Stimulated activated CD8-positive, alpha-beta memory T cell treated with anti-CD3 and anti-CD28 coated beads, Interleukin-15, amount 100 ng/mL, for 24 hours (primary cell): ENCODE data around the gene HLA-G.

ENCODE experiments used
- DNase-seq: peaks from one replicate; pipeline ENCODE4 v3.0.0-alpha.2; 2020; ENCODE audit warnings: low read depth

HLA-G gene

DNA sequence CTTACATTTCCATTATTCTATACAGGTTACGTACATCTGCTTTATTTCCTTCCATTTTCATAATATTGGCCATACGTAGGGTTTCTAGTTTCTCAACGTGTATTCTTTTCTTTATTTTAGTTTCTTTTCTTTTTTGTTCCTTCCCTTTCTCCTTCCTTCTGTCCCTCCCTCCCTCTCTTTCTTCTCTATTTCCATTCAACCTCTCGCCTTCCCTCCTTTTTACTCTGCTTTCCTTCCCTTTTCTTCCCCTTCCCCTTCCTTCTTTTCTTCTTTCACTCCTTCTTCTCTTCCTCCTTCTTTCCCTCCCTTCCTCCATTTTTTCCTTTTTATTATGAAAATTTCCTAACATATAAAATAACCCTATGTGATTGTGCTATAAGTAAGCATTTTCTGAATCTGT lies 8.7 kb upstream of the HLA-G start:
- DNase-seq = no peak

DNA sequence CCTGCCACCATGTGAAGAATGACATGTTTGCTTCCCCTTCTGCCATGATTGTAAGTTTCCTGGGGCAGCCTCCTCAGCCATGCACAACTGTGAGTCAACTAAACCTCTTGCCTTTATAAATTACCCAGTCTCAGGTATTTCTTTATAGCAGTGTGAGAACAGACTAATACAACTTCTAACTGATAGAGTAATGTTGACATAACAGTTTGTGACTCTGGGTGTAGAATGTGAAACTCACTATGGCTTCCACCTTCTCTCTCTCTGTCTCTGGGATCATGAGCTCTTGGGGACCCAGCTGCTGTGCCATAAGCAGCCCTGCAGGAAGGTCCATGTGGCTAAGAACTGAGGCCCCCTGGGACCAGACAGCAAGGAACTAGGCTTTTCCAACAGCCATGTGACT lies 3.5 kb upstream of the HLA-G start:
- no peak for DNase-seq

DNA sequence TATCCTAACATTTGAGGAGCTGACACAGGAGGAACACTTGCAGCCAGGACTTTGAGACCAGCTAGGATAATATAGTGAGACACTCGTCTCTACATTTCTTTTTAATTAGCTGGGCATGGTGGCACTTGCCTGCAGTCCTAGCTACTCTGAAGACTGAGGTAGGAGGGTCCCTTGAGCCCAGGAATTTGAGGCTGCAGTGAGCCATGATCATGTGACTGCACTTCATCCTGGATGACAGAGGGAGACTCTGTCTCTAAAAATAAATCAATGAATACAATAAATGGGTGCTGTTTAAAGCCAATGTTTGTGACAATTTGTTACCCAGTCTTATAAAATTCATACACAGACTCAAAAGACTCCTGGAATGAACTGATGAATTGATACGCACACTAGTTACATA lies 1.8 kb upstream of the HLA-G start:
- no peak for DNase-seq

DNA sequence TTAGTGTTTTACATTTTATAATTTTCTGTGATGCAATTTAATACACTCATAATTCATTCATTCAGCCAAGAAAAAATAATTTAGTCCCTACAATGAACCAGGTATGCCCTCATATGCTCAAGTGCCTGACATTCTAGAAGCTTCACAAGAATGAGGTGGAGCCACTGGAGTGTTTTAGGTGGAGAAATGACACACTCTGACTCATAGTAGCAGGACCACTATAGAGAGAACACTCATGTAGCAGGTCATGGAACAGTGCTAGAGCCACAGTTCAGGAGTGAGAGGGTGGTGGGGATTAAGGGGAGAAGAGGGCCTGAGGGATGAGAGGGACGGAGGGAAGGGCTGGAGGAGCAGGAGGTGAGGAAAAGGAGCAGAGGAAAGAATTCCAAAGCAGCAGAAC lies 1.4 kb upstream of the HLA-G start:
- DNase-seq = no peak

DNA sequence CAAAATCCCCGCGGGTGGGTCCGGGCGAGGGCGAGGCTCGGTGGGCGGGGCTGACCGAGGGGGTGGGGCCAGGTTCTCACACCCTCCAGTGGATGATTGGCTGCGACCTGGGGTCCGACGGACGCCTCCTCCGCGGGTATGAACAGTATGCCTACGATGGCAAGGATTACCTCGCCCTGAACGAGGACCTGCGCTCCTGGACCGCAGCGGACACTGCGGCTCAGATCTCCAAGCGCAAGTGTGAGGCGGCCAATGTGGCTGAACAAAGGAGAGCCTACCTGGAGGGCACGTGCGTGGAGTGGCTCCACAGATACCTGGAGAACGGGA lies 809 bp downstream of the HLA-G start:
- DNase-seq = no peak

DNA sequence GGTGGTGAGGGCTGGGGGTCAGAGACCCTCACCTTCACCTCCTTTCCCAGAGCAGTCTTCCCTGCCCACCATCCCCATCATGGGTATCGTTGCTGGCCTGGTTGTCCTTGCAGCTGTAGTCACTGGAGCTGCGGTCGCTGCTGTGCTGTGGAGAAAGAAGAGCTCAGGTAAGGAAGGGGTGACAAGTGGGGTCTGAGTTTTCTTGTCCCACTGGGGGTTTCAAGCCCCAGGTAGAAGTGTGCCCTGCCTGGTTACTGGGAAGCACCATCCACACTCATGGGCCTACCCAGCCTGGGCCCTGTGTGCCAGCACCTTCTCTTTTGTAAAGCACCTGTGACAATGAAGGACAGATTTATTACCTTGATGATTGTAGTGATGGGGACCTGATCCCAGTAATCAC lies 2.1 kb downstream of the HLA-G start:
- DNase-seq = no peak

DNA sequence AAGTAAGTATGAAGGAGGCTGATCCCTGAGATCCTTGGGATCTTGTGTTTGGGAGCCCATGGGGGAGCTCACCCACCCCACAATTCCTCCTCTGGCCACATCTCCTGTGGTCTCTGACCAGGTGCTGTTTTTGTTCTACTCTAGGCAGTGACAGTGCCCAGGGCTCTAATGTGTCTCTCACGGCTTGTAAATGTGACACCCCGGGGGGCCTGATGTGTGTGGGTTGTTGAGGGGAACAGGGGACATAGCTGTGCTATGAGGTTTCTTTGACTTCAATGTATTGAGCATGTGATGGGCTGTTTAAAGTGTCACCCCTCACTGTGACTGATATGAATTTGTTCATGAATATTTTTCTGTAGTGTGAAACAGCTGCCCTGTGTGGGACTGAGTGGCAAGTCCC lies 2.8 kb downstream of the HLA-G start:
- no peak for DNase-seq

DNA sequence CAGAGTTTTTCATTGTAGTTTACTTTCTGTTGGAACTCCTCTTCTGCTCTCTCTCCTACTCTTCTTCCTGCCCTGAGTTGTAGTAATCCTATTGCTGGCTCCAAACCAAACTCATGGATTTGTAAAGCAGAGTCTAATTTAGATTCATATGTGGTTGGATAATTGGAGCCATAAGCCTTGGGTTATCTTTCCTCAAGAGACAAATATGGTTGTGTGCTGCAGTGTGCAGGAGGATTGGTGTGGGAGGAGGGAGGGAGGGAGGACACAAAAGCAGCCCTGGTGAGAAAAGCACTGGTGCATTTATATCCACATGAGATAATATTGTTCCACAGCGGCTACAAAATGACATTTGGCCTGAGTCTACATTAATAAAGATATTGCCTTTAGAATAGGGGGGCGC lies 4.2 kb downstream of the HLA-G start:
- DNase-seq = no peak

DNA sequence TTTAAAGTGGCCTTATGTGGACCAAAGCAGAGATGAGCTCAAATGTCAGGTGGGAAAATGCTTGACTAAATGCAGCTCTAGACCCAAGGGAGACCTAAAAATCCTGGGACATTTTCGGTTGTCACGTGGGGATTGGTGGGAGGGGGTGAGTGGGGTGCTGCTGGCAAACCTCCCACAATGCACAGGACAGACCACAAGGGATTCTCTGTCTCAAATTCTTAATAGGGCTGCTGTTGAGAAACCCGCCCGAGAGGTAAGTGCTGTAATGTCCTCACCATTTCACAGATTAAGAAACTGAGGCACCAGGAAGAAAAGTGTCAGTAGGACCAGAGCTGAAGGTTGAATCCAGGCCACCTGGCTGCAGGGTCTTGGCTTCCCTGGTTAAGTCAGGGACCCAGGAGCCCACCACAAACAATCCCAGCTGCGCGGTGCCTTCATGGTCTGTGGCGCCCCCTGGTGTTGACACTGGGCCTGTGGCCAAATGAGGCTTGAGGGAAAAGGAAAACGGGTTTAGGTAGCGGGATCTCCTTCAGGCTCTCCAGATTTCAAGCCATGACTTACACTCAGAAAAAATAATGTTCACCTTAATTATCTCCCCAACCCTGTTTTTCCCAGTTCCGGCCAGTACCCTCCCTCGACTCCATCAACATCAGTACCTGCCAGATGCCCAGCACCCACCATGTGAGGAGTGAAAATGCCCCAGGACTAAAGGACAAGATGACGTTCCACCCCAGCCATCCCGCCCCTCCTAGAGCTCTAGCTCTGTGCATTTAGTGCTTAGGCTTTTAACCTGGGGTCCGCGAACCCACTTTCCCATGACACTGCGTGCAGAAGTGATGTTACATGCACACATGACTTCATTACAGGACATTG lies 7.2 kb downstream of the HLA-G start:
- peak; percentile 40 for DNase-seq

DNA sequence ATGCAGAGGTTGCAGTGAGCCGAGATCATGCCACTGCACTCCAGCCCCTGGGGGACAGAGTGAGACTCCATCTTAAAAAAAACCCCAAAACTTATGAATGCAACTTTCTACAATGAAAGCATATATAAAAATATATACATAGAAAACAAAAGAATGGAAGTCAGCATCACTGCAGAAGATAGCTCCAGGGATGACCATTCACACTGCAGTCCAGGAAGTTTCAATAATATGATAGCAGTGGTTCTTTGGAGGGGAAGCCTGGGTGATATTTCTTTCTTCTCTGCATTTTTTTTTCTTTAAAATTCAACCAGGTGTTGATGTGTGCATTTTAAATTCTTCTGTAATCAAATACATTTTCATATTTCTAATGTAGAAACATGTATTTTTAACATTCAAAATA lies 12.3 kb downstream of the HLA-G start:
- no peak for DNase-seq

DNA sequence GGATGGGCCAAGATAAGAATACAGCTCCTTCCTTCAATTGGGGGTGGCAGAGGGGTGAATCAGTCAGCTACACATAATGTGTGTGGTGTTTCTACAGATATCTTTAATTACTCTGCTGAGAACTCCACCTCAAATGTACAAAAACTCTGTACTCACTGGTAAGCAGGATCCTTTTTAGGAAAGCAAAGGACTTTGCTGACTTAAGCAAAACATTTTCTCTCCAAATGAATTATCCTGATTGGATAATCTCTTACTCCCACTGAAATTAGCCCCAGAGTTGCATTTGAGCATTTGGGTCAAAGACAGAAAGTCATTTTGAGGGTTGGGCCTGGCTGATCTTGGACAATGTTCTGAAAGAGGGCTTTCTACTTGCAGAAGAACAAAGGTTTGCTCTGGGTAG lies 13.4 kb downstream of the HLA-G start:
- no peak for DNase-seq

DNA sequence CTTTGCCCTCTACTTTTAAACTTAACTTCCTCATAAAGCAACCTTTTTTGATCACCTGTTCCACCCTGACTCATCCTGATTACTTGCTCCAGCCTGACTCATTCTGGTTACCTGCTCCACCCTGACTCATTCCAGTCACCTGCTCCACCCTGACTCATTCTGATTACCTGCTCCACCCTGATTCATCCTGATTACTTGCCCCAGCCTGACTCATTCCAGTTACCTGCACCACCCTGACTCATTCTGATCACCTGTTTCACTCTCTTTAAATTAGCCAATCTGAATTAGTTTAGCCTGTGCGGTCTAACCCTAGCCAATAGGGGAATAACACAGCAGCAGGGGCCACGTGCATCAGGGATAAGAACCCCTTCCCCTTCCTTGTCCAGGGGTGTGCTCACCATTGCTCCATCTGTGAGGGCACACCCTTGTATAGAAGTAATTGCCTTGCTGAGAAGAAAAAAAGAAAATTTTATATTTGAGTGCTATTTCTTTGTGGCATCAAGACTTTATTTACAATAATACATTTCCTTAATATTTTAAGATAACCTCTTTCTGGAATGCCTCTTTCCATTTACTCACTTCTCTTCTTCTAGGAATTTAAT lies 17.9 kb downstream of the HLA-G start:
- no peak for DNase-seq

DNA sequence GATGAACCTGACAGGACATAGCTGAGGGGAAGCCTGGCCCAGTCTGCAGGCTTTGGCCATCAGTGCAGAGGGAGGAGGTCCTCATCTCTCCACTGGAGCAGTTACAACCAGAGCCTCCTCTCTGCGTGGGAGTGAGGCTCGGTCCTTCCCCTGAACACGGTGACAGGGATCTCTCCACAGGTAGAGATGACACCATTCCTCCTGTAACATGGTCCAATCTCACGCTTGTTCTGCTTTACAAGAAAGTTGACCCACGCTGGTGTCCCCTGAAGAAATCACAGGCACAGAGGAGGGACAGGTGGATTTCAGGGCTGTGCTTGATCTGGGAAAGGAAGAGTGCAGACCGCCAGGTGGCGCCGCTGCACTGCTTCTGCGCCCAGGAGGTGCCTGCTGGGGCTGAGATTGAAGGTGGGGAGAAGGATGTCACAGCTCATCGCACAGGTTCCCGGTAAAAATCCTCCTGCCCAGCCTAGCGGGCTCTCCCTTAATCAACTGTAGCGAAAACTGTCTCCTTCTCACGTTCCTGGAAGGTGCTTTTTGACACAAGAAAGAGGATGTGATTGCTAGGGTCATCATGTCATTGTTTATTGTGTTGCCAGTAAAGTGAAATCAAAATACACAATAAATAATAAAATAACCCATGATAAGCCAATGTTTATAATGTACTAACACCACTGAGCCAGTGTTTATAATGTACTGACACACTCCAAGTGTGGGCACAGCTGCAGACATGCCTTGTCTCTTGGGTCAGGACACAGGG lies 20.4 kb downstream of the HLA-G start:
- peak; percentile 78 for DNase-seq

DNA sequence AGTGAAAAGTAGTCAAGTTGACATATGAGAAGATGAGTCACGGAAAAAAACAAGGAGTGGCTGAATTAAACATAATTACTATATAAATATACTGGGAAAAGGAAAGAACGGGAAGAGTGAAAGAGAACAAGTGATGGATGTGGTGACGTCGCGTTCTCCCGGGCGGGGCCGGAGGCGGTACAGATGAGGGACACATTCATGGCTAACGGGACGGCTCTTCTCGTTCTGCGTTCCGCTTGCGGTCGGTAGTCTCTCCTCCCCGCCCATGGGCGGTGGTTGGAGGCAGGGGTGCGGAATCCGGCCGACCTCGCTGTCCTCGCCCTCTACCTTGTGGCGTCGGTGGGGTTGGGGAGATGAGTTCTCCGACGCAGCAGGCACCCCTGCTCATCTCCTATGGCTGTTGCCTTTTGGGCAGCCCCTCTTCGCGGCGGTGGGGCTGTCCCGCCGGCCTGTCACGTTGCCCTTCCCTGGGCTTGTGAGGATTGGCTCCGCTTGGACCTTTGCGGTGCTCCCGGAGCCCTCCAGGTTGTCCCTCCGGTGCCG lies 22.5 kb downstream of the HLA-G start:
- DNase-seq = no peak

DNA sequence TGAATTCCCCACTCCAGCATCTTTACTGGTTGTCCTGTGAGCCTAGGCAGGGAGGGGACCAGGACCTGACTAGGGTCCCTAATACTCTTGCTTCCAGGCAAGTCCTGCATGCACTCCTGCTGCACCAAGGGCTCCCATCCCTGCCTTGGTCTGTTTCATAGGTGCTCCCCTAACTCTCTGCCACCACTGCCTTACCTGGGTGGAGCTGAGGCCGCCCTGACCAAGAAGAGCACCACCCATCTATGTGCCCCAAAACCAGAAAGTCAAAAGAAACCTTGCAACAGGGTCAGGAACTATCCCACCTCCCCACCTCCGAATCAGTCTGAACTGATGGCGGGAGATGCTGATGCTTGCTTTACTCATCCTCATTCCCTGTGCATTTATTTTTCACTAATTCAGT lies 23.6 kb downstream of the HLA-G start:
- DNase-seq = no peak

DNA sequence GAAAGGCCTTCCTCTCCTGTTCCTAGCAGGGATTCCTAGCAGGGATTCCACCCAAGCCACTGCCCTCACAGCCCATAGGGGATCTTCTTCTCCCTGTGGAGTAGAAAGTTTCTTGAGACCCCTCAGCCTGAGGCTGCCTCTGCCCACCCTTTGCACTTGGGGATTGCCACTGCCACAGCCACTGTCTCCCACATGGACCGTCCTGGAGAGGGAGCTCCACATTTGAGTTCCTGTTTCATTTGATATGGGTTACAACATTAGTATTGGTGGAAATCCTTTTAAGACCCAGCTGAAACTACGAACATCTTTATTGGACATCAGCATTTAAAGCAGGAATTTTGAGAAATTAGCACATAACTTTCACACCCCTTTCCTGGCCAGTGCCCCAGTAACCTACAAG lies 25.6 kb downstream of the HLA-G start:
- DNase-seq = no peak

DNA sequence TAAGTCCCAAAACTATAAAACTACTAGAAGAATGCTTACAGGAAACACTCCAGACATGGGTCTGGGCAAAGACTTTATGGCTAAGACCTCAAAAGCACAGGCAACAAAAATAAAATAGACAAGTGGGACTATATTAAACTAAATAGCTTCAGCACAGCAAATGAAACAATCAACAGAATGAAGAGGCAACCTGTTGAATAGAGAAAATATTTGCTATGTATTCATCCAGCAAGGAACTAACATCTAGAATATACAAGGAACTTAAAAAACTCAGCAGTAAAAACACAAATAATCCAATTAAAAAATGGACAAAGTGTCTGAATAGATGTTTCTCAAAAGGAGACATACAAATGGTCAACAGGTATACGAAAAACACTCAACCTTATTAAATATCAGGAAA lies 30.4 kb downstream of the HLA-G start:
- no peak for DNase-seq

DNA sequence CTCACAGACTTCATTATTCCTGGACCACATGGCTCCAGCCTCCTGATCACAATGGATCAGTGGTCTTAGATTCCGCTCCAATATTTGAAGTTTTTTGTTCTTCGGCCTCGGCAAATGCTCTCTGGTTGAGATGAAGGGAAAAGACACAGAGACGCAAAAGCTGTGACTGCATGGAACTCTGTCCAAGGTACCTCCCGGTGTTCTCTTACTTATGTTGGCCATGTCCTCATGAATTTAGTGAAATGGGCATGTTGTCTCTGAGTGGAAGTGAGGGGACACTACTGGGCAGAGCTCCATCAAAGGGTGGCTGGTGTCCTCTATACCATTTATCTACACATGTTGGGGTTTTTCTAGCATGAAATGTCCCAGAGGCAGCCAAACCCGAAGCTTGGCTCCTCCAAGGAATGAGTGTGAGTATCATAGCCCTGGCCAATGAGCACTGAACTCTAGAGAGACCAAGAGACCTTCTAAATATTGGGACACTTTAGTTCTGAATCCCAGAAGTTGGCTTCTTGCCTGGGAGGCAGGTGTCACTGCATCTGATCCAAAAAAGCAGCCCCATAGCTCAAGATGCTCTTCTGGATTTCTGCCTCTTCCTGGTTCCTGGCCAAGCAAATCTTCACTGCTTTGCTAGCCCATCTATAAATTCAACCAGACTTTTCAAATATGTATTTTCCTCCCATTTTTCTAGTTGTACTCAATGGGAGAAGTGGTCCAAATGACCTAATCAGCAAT lies 34.1 kb downstream of the HLA-G start:
- DNase-seq = no peak

DNA sequence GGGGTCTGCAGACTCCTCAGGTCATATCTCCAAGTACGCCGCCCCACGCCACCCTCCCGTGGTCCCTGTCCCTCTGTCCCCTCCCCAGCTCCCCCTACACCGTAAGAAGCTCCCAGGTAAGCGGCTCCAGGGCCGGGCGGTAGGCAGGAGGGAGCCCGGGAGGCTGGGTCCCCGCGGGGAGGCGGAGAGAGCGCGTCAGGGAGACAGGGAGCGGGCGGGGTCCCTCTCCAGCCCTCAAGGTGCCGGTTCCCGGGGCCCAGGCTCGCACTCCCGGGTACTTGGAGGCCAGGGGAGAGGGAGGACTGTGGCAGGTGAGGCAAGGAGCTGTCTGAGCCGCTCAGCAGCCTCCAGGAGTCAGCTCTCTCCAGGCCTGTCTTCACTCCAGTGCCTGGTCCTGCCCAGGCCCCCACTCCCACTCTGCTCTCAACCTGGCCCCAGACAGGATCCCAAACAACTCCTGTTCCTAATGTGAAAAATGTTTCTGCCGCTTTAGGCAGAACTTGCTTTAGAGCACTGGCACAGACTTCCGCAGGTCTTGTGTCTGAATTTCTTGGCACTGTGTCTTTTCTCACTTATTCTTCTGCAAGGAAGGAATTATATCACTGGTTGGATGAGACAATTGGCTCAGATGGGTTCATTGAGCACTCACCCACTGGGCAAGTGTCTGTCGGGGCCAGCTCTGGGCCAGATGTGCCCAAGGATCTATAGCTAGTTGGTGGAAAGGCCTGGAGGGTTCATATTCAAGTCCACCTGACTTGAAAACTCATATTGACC lies 36.6 kb downstream of the HLA-G start:
- no peak for DNase-seq

DNA sequence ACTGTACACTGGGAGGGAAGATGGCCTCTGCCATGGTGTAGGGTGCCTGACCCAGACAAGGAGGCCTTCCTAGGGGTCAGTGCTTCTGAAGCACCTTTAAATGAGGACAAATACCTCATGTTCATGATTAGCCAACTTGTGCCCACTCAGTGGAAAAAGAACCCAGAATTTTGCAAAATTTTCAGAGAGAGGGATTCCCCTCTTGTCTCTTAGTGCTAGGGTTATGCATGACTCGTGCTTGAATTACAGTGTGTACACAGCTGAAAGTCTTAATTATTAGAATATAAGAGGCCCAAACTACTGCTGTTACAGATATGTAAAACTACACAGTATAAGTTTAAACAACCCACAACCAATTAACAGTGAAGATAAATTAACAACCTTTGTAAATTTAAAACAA lies 38.0 kb downstream of the HLA-G start:
- no peak for DNase-seq

DNA sequence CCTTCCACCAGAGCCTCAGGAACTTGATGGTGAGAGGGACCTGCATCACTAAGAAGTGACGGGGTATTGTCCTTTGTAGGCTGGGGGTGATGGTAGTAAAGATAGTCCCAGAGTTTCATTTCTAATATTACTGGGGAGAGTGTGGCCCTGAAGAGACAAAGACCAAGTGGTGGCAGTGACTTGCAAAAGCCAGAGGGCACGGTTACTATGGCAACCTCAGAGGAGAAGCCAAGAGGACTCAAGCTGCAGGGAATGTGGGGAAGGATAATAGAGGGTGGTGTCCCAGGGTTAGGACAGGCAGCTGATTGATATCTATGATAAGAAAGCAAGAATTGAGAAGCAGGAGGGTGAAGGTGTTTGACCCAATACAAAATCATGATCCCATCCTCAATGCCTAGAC lies 42.5 kb downstream of the HLA-G start:
- no peak for DNase-seq

DNA sequence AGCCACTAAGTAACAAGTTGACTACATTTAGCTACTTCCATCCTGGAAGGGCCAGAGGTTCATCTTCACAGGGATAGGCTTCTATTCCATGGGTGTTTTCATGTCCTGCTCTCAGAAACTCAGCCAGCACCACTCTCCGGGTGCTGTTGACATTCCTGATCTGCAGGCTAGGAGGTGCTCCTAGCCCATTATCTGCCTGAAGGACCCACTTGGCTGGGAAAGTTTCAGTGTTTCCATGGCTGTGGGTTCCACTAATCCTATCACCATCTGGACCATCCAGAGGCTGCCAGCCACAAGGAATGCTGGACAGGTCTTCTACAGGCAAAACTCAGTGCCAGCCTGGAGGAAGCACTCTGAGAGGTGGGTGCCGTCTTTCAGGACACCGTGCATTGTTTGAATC lies 45.2 kb downstream of the HLA-G start:
- DNase-seq = no peak
